HepG2 (cell line): ENCODE measurements around the gene HCFC2. TPM values are rescaled to one million over a fixed set of nuclear protein-coding genes. Genes with fewer than 3 reads are reported as not detected.

Source experiments
- AKAP8 ChIP-seq: sonication (generic); formaldehyde crosslinking; IDR thresholded peaks from 2 replicates; pipeline ENCODE4 v1.5.1; 2020; ENCODE audit warnings: mild to moderate bottlenecking, missing genetic modification reagents
- ARNTL ChIP-seq: sonication (generic); formaldehyde crosslinking; IDR thresholded peaks from 2 replicates; pipeline ENCODE4 v1.4.0; 2020; ENCODE audit warnings: mild to moderate bottlenecking, missing genetic modification reagents
- ATF5 ChIP-seq: sonication (generic); formaldehyde crosslinking; IDR thresholded peaks from 2 replicates; pipeline ENCODE4 v1.4.0; 2020; ENCODE audit warnings: mild to moderate bottlenecking, low read depth, missing genetic modification reagents
- FOXP1 ChIP-seq, 2 experiments: fragments of 450-650 bp in 1 of 2; IDR thresholded peaks; 2 replicates each; pipeline ENCODE4 v1.6.1; 2017 to 2018; ENCODE audit warnings: antibody characterized with exemption in 1 of 2
- HMGA1 ChIP-seq: sonication (generic); formaldehyde crosslinking; conservative IDR thresholded peaks from 2 replicates; pipeline ENCODE4 v1.4.0; 2020; ENCODE audit warnings: missing genetic modification reagents
- KMT2B ChIP-seq: IDR thresholded peaks from 2 replicates; pipeline ENCODE4 v1.6.1; 2016; ENCODE audit warnings: missing genetic modification reagents, missing compliant biosample characterization
- MIER2 ChIP-seq: IDR thresholded peaks from 2 replicates; pipeline ENCODE4 v1.6.1; 2016; ENCODE audit warnings: missing biosample characterization, missing genetic modification reagents
- NR2F2 ChIP-seq: IDR thresholded peaks from 2 replicates; pipeline ENCODE4 v1.6.1; 2012; ENCODE audit warnings: low read depth, inconsistent platforms, borderline replicate concordance
- NR2F6 ChIP-seq, 2 experiments: IDR thresholded peaks; 2 replicates each; pipeline ENCODE4 v1.6.1; 2016; ENCODE audit warnings: antibody characterized with exemption in 1 of 2, mild to moderate bottlenecking in 1 of 2
- POGZ ChIP-seq: sonication (generic); formaldehyde crosslinking; IDR thresholded peaks from 2 replicates; pipeline ENCODE4 v1.4.0; 2020; ENCODE audit warnings: mild to moderate bottlenecking, missing genetic modification reagents
- RFX3 ChIP-seq: IDR thresholded peaks from 2 replicates; pipeline ENCODE4 v1.6.1; 2016; ENCODE audit warnings: missing biosample characterization, missing genetic modification reagents
- SMYD3 ChIP-seq: sonication (generic); formaldehyde crosslinking; IDR thresholded peaks from 2 replicates; pipeline ENCODE4 v1.8.1; 2023; ENCODE audit warnings: mild to moderate bottlenecking, missing genetic modification reagents
- TAF15 ChIP-seq: fragments of 200-400 bp; formaldehyde crosslinking; IDR thresholded peaks from one replicate; pipeline ENCODE4 v1.6.1; 2018; ENCODE audit warnings: mild to moderate bottlenecking, low read depth, low read length; ENCODE audit not compliant: poor library complexity, severe bottlenecking
- TIGD3 ChIP-seq: sonication (generic); formaldehyde crosslinking; IDR thresholded peaks from 2 replicates; pipeline ENCODE4 v1.5.1; 2020; ENCODE audit warnings: mild to moderate bottlenecking, missing genetic modification reagents, borderline replicate concordance
- ZFP82 ChIP-seq: sonication (generic); formaldehyde crosslinking; IDR thresholded peaks from 2 replicates; pipeline ENCODE4 v1.5.1; 2020; ENCODE audit warnings: mild to moderate bottlenecking, missing genetic modification reagents, borderline replicate concordance
- ZNF609 ChIP-seq: sonication (generic); formaldehyde crosslinking; IDR thresholded peaks from 2 replicates; pipeline ENCODE4 v1.4.0; 2020; ENCODE audit warnings: mild to moderate bottlenecking, missing genetic modification reagents, borderline replicate concordance
- polyA plus RNA-seq, 8 experiments: library from polyadenylated mRNA; depleted of rRNA in 3 of 8; stranded (reverse) in 7 of 8; unstranded in 1 of 8; fragments of >200 nt; fragmentation: Illumina TruSeq in 4 of 8; extraction: Trizol in 4 of 8; gene quantifications; 2 replicates each; pipeline versions ENCODE4 v1.2.1 to v1.2.3, GENCODE V29; 2011 to 2016; ENCODE audit warnings: low read depth in 4 of 8, missing spikeins in 1 of 8, mixed read lengths in 1 of 8; ENCODE audit not compliant: insufficient read depth in 1 of 8
- total RNA-seq, 5 experiments: library from RNA; depleted of rRNA; stranded (reverse); fragments of >200 nt; fragmentation: Illumina TruSeq; extraction: Trizol; gene quantifications; 2 replicates each; pipeline ENCODE4 v1.2.3, GENCODE V29; 2016; ENCODE audit warnings: low read depth in 1 of 5
- TF ChIP-seq, protein P1 (sequence below): IDR thresholded peaks from 2 replicates; pipeline ENCODE4 v1.6.1; 2016; ENCODE audit warnings: missing compliant biosample characterization, missing genetic modification reagents, borderline replicate concordance
- TF ChIP-seq, protein P2 (sequence below): IDR thresholded peaks from 2 replicates; pipeline ENCODE4 v1.6.1; 2012; ENCODE audit warnings: low read depth, low read length, improper control_type of control experiment

Gene HCFC2
- total and polyA plus RNA-seq, 2 of the 13 experiments (the other 11 are each of a cell fraction or from before 2014, with no cell fraction given) = 3.7 to 4.9 TPM

- no peak for TF ChIP-seq TAF15
- TF ChIP-seq TIGD3 (CRISPR knock-in tag) = no peak
- 0 out of 2 replicates have a peak, but pooled peaks have one; percentile 22 for TF ChIP-seq NR2F6 (IDR thresholded peaks at IDR 0.05)
- TF ChIP-seq NR2F6 (CRISPR knock-in tag; IDR thresholded peaks at IDR 0.05) = peak; percentile 72; the same call in 1 of the 2 replicates
- no peak; the same call in 1 of the 2 replicates for TF ChIP-seq KMT2B
- TF ChIP-seq ZNF609 = peak; percentile 72; the same call in 1 of the 2 replicates
- TF ChIP-seq AKAP8 (CRISPR knock-in tag) = no peak
- no peak for TF ChIP-seq RFX3 (CRISPR knock-in tag)
- no peak for TF ChIP-seq ATF5 (CRISPR knock-in tag)
- no peak for TF ChIP-seq ZFP82 (CRISPR knock-in tag)
- TF ChIP-seq MIER2 = no peak
- TF ChIP-seq FOXP1 (IDR thresholded peaks at IDR 0.05) = peak; percentile 37; the same call in 1 of the 2 replicates
- TF ChIP-seq FOXP1 (CRISPR knock-in tag; IDR thresholded peaks at IDR 0.05) = peak; percentile 96
- no peak for TF ChIP-seq SMYD3 (CRISPR knock-in tag)
- TF ChIP-seq, protein P1, sequence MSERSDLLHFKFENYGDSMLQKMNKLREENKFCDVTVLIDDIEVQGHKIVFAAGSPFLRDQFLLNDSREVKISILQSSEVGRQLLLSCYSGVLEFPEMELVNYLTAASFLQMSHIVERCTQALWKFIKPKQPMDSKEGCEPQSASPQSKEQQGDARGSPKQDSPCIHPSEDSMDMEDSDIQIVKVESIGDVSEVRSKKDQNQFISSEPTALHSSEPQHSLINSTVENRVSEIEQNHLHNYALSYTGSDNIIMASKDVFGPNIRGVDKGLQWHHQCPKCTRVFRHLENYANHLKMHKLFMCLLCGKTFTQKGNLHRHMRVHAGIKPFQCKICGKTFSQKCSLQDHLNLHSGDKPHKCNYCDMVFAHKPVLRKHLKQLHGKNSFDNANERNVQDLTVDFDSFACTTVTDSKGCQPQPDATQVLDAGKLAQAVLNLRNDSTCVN (CRISPR knock-in tag) = no peak
- TF ChIP-seq, protein P2, sequence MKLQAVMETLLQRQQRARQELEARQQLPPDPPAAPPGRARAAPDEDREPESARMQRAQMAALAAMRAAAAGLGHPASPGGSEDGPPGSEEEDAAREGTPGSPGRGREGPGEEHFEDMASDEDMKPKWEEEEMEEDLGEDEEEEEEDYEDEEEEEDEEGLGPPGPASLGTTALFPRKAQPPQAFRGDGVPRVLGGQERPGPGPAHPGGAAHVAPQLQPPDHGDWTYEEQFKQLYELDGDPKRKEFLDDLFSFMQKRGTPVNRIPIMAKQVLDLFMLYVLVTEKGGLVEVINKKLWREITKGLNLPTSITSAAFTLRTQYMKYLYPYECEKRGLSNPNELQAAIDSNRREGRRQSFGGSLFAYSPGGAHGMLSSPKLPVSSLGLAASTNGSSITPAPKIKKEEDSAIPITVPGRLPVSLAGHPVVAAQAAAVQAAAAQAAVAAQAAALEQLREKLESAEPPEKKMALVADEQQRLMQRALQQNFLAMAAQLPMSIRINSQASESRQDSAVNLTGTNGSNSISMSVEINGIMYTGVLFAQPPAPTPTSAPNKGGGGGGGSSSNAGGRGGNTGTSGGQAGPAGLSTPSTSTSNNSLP = no peak
- peak; percentile 80 for TF ChIP-seq POGZ
- peak; percentile 81 for TF ChIP-seq ARNTL
- TF ChIP-seq NR2F2 = 0 out of 2 replicates have a peak, but pooled peaks have one; percentile 19
- TF ChIP-seq HMGA1 (CRISPR knock-in tag) = no peak
Observed at GRCh38 chr12:104131609-104132008, 67.3 kb downstream of the HCFC2 start (continued).
